NB4 (cell line): ENCODE data around the gene UBE2G1.

Experiments used
- POLR2A ChIP-seq: IDR thresholded peaks from 2 replicates; pipeline ENCODE4 v1.6.1; 2011; ENCODE audit warnings: mild to moderate bottlenecking; ENCODE audit not compliant: insufficient read length; ENCODE audit errors: extremely low read depth
- TF ChIP-seq, protein P1 (sequence below): IDR thresholded peaks from one replicate; pipeline ENCODE4 v1.5.1; 2012; ENCODE audit warnings: low read depth, low read length

DNA sequence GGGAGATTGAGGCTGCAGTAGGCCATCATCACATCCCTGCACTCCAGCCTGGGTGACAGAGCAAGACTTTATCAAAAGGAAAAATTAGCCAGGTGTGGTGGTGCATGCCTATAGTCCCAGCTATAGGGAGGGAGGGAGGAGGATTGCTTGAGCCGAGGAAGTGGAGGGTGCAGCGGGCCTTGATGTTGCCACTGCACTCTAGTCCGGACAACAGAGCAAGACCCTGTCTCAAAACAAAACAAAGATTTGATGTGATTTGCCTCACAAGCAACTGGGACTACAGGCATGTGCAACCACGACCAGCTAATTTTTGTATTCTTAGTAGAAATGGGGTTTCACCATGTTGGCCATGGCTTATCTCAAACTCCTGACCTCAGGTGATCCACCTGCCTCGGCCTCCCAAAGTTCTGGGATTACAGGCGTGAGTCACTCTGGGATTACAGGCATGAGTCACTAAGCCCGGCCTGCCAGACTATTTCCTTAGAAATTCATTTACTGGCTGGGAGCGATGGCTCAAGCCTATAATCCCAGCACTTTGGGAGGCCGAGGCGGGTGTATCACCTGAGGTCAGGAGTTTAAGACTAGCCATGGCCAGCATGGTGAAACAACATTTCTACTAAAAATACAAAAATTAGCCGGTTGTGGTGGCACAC is 11.5 kb downstream of the UBE2G1 start:
- TF ChIP-seq POLR2A = no peak
- TF ChIP-seq, protein P1, sequence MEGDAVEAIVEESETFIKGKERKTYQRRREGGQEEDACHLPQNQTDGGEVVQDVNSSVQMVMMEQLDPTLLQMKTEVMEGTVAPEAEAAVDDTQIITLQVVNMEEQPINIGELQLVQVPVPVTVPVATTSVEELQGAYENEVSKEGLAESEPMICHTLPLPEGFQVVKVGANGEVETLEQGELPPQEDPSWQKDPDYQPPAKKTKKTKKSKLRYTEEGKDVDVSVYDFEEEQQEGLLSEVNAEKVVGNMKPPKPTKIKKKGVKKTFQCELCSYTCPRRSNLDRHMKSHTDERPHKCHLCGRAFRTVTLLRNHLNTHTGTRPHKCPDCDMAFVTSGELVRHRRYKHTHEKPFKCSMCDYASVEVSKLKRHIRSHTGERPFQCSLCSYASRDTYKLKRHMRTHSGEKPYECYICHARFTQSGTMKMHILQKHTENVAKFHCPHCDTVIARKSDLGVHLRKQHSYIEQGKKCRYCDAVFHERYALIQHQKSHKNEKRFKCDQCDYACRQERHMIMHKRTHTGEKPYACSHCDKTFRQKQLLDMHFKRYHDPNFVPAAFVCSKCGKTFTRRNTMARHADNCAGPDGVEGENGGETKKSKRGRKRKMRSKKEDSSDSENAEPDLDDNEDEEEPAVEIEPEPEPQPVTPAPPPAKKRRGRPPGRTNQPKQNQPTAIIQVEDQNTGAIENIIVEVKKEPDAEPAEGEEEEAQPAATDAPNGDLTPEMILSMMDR = no peak
